NCI-H128 (cell line): ENCODE measurements around the gene ING5.
A peak's percentile ranks its signal among the peaks of the same experiment; 100 is the strongest.
"Not testable (repeated sequence)": the region's sequence is repeated elsewhere in the genome, so short reads cannot be mapped to it uniquely, and the experiment has no call there.

Experiments used
- DNase-seq: peaks from one replicate; lab custom pipeline; 2025; ENCODE audit not compliant: unreplicated experiment; lab: John Stamatoyannopoulos, UW

ING5 gene

GRCh38 chr2:241703032-241703604 is 1.3 kb downstream of the ING5 start:
- no peak for DNase-seq

DNA sequence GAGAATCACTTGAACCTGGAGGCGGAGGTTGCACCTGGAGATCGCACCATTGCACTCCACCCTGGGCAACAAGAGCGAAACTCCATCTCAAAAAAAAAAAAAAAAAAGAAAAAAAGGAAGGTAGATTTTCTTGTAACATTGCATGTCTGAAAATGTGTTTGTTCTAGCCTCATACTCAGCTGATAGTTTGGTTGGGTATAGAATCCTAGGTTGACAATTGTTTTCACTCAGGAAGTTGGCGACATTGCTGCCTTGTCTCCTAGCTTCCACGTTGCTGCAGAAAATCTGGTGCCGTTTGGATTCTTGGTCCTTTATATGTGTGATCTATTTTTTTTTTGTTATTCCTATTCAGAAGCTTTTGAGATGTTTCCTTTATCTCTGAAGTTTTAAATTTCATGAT is 4.7 kb downstream of the ING5 start:
- no peak for DNase-seq

DNA sequence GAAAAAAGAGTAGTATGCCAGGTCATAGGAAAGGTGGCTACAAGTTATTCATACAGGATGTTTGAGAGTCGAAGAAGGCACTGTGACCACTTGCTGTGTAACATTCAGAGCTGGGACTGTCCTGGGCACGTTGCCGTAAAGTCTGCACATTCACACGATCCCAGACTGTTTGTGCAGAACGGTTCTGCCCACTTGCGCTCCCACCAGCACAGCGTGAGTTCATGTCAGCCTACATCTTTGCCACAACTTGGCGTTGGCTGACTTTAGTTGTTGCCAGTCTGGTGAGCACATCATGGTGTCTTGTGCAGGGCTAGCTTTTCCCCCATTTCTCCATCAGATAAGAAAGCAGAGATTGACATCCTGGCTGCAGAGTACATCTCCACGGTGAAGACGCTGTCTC is 7.0 kb downstream of the ING5 start:
- no peak for DNase-seq

DNA sequence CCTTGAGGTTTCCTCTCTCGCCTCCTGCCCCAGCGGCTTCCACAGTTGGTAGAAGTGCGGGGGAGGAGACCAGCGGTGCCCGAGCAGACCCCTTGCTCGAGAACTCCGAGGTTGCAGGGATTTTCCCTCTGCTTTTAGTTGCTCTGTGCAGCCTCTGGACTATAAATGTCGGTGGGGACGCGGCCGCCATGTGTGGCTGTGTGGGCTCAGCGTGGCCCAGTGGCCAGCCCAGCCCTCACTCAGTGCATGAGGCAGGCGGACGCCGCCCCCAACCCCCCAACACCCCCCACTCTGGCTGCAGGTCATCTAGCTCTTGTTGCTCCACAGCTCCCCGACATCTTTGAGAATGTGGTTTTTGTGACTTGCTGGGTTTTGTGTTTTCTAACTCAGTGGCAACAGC is 17.3 kb downstream of the ING5 start:
- DNase-seq: no peak

DNA sequence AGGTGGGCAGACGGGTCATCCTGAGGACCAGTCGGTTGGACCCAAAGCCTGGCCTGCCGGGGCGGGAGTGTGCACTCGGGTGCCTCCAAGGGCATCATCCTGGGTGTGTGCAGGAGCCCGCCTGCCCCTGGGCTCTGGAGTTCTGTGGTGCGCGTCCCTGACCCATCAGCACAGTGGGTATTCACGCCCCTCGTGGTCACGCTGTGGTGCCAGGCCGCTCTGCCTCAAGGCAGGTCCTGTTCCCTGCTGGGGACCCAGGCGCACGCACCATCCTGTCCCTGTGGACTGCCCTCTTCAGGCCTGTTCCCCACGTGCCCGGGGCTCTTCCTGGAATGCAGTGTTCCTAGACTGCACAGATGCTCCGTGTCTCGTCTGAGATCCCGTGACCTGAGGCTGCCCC is 18.3 kb downstream of the ING5 start:
- no peak for DNase-seq

DNA sequence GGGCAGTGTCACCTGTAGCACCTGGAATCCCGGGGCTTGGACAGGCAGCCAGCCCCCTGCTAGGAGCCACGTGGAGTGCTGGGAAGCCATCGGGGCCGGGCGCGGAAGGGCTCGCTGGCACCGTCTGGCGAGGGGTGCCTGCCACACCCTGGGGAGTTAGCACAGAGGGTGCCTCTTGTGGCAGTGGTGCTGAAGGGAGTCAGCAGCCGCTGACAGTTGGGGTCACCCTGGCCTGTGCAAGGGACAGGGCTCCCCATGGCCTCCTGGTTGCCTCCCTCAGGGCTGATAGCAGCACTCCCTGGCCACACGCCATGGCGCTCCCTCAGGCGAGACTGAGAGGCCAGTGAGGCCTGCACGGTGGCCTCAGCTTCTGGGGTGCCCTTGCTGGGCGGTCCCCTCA is 18.7 kb downstream of the ING5 start:
- DNase-seq: no peak

DNA sequence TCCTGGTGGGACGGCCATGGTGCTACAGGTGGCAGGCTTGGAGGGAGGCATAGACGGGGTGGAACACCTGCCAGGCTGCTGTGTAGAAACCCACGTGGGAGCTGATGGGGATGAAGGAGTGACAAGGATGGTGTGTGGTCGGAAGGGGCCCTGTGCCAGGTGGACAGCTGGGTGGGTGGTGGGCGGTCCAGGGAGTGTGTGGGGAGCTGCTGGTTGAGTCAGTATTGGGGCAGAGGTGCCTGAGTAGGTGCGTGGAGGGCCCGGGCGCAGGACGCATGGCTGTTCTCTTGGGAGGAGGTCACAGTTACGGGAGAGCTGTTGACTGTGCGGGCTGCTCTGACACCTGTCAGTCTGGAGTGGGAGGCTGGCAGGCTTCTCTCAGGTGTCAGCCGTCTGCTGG is 20.0 kb downstream of the ING5 start:
- no peak for DNase-seq

GRCh38 chr2:241722896-241723454 is 21.1 kb downstream of the ING5 start:
- DNase-seq: no peak

DNA sequence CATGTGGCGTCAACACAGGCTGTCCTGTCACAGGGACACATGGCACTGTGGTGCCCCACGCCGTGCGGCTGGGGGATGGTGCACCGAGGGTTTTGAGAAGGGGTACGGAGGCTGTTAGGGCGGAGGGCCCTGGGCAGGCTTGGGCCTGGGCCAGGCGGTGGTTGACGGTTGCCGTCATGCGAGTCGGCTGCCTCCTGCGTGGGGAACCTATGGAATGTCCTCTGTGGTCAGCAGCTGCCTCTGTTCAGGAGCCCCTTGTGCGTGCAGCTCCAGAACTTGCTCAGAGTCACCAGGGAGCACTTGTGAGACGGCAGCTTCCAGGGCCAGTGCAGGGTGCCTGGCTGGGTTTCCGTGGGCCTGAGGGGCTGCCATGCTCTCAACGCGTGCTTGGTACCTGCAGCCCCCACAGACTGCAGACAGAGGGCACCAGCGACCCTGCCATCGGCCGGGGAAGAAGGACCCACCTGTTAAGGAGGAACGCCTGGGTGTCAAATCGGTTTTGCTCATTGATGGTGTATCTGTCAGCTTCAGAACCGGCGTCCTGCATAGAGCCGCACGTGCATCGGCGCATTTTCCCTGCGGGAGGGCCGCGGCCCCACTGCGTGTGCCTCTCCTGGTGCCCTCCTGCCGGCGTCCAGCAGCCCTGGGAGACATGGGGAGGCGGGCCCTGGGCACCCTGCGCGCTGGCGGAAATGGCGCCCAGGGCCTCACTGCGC is 22.6 kb downstream of the ING5 start:
- no peak for DNase-seq

GRCh38 chr2:241724975-241725870 is 23.4 kb downstream of the ING5 start:
- DNase-seq: no peak

- DNase-seq: no peak
Observed at GRCh38 chr2:241726459-241726858, 24.6 kb downstream of the ING5 start.

DNA sequence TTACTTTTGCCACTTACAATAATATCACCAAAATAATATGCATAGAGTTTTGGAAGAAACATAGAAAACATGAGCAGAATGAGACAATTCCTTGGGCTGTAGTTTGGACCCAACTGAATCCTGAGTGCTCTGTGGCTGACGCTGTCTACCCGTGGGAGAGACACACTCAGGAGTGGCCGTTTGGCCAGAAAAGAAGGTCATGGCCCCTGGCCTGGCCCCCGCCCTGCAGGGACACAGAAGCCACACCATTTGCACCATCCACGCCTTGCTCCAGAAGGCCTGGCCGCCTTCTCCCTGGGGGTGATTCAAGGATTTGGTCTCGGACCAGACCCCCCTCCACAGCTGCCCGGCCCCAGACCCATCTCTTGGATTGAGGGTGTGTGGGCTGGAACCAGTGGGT is 26.2 kb downstream of the ING5 start:
- no peak for DNase-seq

- DNase-seq: no peak
Observed at GRCh38 chr2:241728627-241729026, 26.8 kb downstream of the ING5 start.

DNA sequence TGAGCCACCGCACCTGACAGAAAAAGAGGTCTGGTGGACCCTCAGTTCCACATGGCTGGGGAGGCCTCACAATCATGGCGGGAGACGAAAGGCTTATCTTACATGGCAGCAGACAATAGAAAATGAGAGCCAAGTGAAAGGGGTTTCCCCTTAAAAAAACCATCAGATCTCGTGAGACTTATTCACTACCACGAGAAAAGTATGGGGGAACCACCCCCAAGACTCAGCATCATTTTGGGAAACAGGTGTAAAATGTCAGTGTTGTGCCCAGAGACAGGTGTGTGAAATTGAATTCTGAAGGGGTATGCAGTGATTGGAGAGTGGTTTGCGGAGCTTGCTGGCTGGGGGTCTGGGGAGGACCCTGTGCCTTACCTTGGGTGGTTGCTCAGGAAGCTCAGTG is 28.0 kb downstream of the ING5 start:
- no peak for DNase-seq

- DNase-seq: no peak
Observed at GRCh38 chr2:241730671-241731293, 28.9 kb downstream of the ING5 start.

DNA sequence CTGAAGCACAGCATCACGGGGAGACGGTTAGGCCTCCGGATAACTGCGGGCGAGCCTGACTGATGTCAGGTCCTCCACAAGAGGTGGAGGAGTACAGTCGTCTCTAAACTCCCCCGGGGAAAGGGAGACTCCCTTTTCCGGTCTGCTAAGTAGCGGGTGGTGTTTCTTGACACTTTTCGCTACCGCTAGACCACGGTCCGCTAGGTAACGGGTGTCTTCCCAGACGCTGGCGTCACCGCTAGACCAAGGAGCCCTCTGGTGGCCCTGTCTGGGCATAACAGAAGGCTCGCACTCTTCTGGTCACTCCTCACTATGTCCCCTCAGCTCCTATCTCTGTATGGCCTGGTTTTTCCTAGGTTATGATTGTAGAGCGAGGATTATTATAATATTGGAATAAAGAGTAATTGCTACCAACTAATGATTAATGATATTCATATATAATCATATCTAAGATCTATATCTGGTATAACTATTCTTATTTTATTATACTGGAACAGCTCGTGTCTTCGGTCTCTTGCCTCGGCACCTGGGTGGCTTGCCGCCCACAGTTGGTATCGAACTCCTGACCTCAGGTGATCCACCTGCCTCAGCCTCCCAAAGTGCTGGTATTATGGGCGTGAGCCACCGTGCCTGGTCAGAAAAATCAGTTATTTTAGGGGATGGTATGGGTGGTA is 30.8 kb downstream of the ING5 start:
- DNase-seq: not testable (repeated sequence)

GRCh38 chr2:241733391-241734207 is 31.8 kb downstream of the ING5 start:
- no peak for DNase-seq

GRCh38 chr2:241734208-241734466 is 32.3 kb downstream of the ING5 start:
- no peak for DNase-seq

DNA sequence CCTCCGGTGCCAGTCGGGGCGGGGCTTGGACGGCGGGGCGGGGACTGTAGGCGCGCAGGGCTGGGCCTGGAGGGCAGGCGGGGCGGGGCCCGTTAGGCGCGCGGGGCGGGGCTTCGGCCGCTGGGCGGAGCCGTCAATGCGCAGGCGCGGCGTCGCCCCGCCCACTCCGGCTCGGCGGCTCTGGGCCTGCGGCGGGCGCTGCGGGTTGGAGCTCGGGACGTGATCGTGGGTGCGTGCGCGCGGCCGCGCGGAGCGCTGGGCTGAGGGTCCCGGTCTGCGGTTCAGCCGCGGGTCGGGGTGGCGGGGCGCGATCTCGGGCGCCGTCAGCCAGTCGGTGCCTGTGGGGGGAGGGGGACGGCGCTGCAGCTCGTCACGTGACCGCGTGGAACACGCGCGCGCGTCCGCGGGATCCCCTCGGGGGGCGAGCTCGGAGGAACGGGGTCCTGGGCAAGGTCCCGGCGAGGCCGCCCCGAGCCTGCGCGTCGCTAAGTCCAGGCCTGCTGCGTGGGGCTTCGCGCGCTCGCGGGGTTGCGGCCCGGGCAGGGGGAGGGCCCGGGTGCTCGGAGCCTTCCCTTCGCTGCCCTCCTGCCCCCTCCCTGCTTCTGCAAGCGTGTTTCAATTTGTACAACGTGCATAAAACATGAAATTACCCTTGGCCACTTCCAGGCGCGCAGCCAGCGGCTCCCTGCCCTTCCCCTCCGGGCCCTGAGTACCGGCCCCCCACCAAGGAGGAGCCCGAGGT is 32.8 kb downstream of the ING5 start, which contains the start of gene D2HGDH:
Gene D2HGDH (plus strand): TSS at position 164 of the 742 bp plus-strand sequence. CDS start 595 bp downstream, outside the sequence.
- DNase-seq: peak; percentile 56
